Cardiac fibroblast (primary cell): Measurements from ENCODE around the gene KCNQ5.
A peak's percentile ranks its signal among the peaks of the same experiment; 100 is the strongest.

Source experiments
- DNase-seq, 2 donors: peaks; one replicate each; pipeline versions ENCODE4 v3.0.0 to v3.0.0-alpha.2; 2010; ENCODE audit warnings: low read depth in 2 of 2
- H3K4me3 ChIP-seq, 2 donors: replicated peaks in 1 of 2; 1 replicate in 1 of 2; 2 replicates in 1 of 2; pipeline ENCODE4 v1.5.1; 2011; ENCODE audit warnings: low read depth in 2 of 2, low read length in 2 of 2, mild to moderate bottlenecking in 2 of 2, moderate library complexity in 1 of 2
- TF ChIP-seq, protein P1 (sequence below): IDR thresholded peaks from one replicate; pipeline ENCODE4 v1.5.1; 2011; ENCODE audit warnings: low read depth, mild to moderate bottlenecking, low read length, inconsistent platforms

Gene KCNQ5

DNA sequence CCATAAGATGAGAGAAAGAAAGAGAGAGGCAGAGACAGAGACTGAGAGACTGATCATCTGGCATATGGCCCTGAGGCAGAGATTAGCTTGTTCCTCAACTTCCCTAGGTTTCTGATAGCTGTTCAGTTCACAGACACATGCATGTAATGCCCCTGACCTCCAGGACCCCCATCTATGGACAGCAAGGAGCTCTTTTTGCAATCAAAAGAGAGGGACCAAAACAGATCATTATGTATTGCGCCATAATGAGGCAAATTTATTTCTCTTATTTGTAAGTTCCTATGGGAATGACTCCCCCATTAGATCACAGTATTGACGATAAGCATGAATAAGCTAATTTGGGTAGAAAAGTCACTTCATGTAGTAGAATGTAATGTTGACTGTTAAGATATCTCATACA, 25.6 kb downstream of the KCNQ5 start:
- TF ChIP-seq, protein P1, sequence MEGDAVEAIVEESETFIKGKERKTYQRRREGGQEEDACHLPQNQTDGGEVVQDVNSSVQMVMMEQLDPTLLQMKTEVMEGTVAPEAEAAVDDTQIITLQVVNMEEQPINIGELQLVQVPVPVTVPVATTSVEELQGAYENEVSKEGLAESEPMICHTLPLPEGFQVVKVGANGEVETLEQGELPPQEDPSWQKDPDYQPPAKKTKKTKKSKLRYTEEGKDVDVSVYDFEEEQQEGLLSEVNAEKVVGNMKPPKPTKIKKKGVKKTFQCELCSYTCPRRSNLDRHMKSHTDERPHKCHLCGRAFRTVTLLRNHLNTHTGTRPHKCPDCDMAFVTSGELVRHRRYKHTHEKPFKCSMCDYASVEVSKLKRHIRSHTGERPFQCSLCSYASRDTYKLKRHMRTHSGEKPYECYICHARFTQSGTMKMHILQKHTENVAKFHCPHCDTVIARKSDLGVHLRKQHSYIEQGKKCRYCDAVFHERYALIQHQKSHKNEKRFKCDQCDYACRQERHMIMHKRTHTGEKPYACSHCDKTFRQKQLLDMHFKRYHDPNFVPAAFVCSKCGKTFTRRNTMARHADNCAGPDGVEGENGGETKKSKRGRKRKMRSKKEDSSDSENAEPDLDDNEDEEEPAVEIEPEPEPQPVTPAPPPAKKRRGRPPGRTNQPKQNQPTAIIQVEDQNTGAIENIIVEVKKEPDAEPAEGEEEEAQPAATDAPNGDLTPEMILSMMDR = no peak
- H3K4me3 ChIP-seq = no peak overlapping the region
- no peak for DNase-seq

DNA sequence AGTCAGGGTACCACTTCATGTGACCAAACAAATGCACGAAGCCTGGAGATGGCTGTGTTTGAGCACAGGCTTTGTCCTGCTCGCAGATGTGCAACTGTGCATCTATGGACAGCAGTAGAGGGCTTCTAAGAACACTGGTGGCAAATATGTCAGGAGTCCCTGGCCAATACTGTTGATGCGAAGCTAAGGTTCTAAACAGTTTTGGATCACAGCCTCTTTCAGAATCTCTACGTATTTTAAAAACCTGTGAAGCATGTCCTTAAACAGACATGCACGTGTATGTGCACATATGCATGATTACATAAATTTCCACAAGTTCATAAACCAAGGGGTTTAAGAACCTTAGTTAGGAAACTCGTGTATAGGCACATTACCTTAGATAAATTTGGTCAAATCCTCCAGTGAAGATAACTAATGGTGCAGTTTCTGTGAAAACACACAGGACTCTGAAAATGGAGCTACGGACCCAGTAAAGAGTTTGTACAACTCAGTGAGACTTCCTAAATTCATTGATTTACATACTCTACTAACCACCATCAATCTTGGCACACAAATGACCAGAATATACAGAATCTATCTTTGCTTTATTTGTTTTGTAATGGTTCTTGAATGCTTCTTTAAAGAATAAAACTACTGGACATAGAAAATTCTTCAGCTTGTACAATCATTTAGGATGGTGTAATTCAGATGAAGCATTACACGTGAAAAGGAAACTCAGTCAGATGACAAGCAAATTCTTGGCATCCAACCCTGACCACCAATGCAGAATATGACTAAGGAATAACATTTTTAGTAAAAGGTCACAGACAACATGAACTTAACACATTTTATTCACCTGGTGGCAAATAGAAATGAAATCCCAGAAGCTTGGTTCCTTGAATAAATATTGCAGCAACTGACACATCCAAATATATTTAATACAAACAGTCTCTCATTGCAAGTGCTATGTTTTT, 27.4 kb downstream of the KCNQ5 start:
- H3K4me3 ChIP-seq = no peak overlapping the region
- TF ChIP-seq, protein P1 = no peak
- peak; percentile 78 to 92 for DNase-seq

DNA sequence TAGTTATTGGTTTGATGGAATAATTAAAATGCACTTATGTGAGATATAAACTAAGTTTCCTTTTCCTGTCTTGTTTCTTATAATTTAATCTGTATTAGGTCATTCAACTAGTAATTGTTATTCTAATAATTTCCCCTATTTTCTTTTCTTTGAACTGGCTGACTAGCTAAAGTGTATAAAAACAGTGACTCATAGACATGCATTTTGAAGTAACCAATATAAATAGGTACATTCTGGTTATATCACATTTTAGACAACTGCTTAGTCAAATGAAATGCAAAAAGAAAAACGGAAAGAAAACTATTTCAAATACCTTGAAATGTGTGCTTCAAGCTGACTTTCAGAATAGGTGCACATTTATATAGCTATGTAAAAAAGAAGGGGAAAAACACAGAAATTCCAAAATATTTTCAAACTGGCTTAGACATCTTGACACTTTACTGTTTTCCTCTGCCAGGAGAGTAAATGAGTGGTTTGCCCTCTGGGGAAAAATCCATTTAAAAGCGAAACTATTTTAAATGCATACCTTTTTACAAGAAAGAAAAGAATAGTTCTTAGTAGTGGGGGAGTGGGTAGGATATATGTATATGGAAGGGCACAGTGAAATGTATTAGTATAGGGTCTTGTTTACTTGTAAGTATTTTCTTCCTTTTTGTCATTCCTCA, 28.3 kb downstream of the KCNQ5 start:
- peak in 1 of 2 donors; percentile 58 for DNase-seq
- no peak overlapping the region for H3K4me3 ChIP-seq
- TF ChIP-seq, protein P1 = no peak

DNA sequence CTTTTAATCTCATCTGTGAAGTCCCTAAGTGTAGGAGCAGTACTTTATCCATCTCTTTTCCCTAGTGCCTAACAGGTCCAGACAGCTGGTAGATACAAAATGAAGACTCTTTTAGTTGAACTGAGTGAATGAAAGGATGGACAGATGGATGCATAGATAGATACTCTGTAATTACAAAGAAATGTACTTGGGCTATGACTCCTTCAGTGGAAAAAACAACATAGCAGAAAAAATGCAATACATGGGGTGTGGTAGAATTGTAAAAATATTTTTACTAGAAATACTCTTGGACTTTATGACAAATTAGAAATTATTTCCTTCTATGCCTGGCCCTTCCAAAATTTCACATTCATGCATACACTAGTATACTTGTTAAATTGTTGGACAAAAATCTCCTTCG, 29.3 kb downstream of the KCNQ5 start:
- no peak overlapping the region for H3K4me3 ChIP-seq
- DNase-seq = peak in 1 of 2 donors; percentile 59
- TF ChIP-seq, protein P1 = no peak

DNA sequence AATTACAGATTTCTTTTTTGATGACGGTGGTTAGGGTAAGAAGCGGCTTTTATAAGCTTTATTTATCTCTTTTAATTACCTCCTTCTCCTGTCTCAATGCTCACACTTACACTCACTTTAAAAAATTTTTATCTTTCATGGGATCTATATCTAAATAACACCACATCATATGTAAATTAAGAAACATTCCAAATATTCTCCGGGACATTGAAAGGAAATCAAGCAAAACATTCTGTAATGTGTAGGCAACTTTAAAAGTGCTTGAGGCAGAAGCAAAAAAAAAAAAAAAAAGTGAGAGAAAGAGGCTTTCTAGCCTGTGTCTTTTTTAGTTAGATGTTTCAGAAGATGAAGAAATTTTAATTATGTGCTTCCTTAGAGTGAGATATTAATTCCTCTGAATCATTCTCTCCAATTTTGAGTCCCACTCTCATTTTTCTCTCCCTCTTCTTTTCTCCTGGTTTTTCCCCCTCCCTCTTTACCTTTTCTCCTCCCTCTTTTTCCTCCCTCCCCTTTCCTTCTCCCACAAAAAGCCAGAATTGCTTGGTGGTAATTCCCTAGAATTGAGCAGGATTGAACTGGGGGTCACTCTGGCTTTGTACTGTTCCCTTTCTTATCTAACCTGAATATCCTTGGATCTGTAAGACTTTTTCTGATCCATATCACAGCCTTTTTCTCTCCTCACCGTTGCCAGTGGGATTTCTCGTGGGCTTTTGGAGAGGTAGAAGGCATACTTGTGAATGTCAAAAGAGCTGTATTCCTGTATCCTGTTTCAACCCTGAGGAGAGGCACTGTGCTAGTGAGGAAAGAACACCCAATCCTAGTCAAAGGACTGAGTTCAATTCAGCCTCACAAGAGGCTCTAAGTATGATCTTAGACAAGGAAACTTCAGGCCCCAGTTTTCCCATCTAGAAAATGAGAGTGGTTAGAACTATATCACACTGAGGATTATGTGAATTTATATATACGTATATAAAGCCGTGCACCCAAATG, 30.4 kb downstream of the KCNQ5 start:
- DNase-seq = no peak
- TF ChIP-seq, protein P1 = no peak
- H3K4me3 ChIP-seq = no peak overlapping the region

DNA sequence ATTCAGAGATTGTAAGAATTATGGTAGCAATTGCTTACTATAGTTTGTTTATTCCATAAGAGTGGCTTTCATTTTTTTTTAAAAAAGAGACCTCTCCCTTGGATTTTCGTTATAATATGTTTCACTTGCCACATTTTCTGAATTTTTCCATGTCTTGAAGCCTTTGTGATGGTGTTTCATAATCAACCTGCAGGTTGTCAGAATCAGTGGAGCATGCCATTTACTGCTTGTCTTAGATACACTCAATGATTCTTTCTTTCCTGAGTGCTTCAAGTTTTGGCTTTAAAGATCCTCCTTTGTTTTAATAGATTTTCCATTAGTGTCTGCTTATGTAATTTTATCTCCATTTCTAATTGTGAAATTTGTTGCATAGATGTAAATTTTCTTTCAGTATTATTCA, 31.2 kb downstream of the KCNQ5 start:
- TF ChIP-seq, protein P1 = no peak
- H3K4me3 ChIP-seq = no peak overlapping the region
- DNase-seq = no peak
